ENCODE results near the gene CNTN2. TPM values are rescaled to one million over a fixed set of nuclear protein-coding genes. Genes with fewer than 3 reads are reported as not detected.

Gene CNTN2
- total and polyA plus RNA-seq, 11 donors, result 0.04 to 2.4 (median 0.19) TPM; not detected in 3

DNA sequence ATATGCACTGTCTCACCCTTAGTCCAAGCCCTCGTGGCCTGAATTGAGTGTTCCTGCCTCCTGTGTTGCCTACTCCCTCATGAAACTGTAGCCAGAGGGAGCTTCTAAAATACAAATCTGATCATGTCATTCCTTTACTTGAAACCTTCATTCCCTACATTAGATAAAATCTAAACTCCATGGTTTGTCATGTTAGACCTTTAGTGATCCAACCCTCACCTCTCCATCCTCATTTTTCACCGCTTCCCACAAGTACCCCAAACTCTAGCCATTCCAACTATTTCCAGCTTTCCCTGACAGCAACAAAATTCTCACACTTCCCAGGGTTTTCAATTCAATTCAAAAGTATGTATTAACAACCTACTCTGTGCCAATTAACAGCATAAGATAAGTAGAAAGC, 18.3 kb upstream of the CNTN2 start:
- Histone ChIP-seq H3K4me1 (no peaks in the 10 kb centered on the region), H3K27ac (no peak overlapping the region), H3K9me3 (no peaks in the 10 kb centered on the region), H3K27me3 (no peaks in the 10 kb centered on the region), H3K36me3 (no peaks in the 10 kb centered on the region), H3K4me3 (no peak overlapping the region)
- 90 to 98% (median 94%) methylated on average over 2 of the region's 2 CpGs for WGBS, 4 donors
- no peak for TF ChIP-seq POLR2A (IDR thresholded peaks at IDR 0.05)
- TF ChIP-seq, protein P1, sequence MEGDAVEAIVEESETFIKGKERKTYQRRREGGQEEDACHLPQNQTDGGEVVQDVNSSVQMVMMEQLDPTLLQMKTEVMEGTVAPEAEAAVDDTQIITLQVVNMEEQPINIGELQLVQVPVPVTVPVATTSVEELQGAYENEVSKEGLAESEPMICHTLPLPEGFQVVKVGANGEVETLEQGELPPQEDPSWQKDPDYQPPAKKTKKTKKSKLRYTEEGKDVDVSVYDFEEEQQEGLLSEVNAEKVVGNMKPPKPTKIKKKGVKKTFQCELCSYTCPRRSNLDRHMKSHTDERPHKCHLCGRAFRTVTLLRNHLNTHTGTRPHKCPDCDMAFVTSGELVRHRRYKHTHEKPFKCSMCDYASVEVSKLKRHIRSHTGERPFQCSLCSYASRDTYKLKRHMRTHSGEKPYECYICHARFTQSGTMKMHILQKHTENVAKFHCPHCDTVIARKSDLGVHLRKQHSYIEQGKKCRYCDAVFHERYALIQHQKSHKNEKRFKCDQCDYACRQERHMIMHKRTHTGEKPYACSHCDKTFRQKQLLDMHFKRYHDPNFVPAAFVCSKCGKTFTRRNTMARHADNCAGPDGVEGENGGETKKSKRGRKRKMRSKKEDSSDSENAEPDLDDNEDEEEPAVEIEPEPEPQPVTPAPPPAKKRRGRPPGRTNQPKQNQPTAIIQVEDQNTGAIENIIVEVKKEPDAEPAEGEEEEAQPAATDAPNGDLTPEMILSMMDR (IDR thresholded peaks at IDR 0.05), result no peak
- ATAC-seq (no peak), DNase-seq (no peak)
- intact Hi-C loops (cut with DNase I), result no loop called here

DNA sequence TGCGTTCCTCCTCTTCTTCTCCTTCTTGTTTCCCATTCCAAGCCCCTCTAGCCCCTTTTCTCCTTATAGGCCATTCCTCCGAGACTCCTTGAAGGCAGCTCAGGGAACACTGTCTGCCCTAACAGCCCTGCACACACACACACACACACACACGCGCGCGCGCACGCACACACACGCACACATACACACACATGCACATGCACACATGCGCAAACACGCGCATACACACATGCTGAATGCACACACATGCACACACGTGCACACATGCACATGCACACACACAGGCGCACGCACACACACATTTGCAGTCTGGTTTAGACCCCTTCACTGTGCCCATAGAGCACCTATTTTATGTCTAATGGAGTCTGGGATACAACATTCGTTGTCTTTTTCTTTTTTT, 17.8 kb upstream of the CNTN2 start:
- no peaks in the 10 kb centered on the region for H3K9me3 ChIP-seq
- DNase-seq (no peak), ATAC-seq (no peak)
- no peak for TF ChIP-seq POLR2A (IDR thresholded peaks at IDR 0.05)
- TF ChIP-seq, protein P1 (IDR thresholded peaks at IDR 0.05), result no peak
- H3K4me3 ChIP-seq, result no peak overlapping the region
- H3K27me3 ChIP-seq, result no peaks in the 10 kb centered on the region
- 83 to 91% (median 89%) methylated on average over 16 of the region's 16 CpGs for WGBS, 4 donors
- intact Hi-C loops (cut with DNase I), result no loop called here
- H3K4me1 ChIP-seq, result no peaks in the 10 kb centered on the region
- no peak overlapping the region for H3K27ac ChIP-seq
- H3K36me3 ChIP-seq, result no peaks in the 10 kb centered on the region

DNA sequence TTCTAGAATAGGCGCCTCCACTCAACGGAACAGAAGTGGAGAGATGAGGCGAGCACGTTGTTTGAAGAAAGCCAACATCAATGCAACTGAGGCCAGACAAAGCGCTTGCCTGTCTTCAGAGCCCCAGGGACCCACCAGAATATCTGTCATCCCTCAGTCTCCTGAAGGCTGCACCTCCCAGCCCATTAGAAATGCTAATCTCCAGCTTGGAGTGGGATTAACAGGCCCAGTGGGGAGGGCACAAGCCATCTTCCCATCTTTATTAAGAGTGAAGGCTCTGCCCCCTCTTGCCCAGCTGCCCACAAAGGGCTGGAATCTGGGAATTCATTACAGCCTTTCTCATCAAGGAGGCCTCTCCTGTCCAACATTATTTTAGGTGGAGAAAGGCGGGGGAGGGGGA, 16.8 kb upstream of the CNTN2 start:
- WGBS, 4 donors, result 52 to 72% (median 70%) methylated on average over 6 of the region's 6 CpGs
- ATAC-seq, result no peak
- no peak for DNase-seq
- intact Hi-C loops (cut with DNase I), result no loop called here
- Histone ChIP-seq H3K27ac (no peak overlapping the region), H3K4me3 (no peak overlapping the region), H3K36me3 (no peaks in the 10 kb centered on the region), H3K27me3 (peaks cover 0 to 5% (median 0%) of the 10 kb centered on the region in 9 donors), H3K4me1 (no peaks in the 10 kb centered on the region), H3K9me3 (no peaks in the 10 kb centered on the region)
- TF ChIP-seq, protein P1 (IDR thresholded peaks at IDR 0.05), result no peak
- no peak for TF ChIP-seq POLR2A (IDR thresholded peaks at IDR 0.05)

- 69 to 82% (median 77%) methylated on average over 6 to 7 of the region's 7 CpGs for WGBS, 4 donors
- Histone ChIP-seq H3K36me3 (no peaks in the 10 kb centered on the region), H3K4me1 (no peaks in the 10 kb centered on the region), H3K9me3 (no peaks in the 10 kb centered on the region), H3K4me3 (no peak overlapping the region), H3K27me3 (peaks cover 0 to 6% (median 0%) of the 10 kb centered on the region in 9 donors), H3K27ac (no peak overlapping the region)
- TF ChIP-seq POLR2A (IDR thresholded peaks at IDR 0.05), result no peak
- TF ChIP-seq, protein P1 (IDR thresholded peaks at IDR 0.05), result no peak
- no peak for ATAC-seq
- intact Hi-C loops (cut with DNase I), result no loop called here
- no peak for DNase-seq
These were observed 14.6 kb upstream of the CNTN2 start for GRCh38 chr1:205028390-205028789.
